KMS-11 (cell line): Measurements from ENCODE around the gene RELB.
A peak's percentile ranks its signal among the peaks of the same experiment; 100 is the strongest.

Experiments
- H2AFZ ChIP-seq: fragments of 200-600 bp; sonication (generic); 2 replicates; pipeline ENCODE4 v1.6.1; 2016; ENCODE audit warnings: antibody characterized with exemption, mixed run types, low read depth
- H3K27ac ChIP-seq: fragments of 200-600 bp; sonication (generic); 2 replicates; pipeline ENCODE4 v1.6.1; 2016; ENCODE audit warnings: mild to moderate bottlenecking, mixed run types
- H3K27me3 ChIP-seq: fragments of 200-600 bp; sonication (generic); 2 replicates; pipeline ENCODE4 v1.6.1; 2017; ENCODE audit warnings: mild to moderate bottlenecking, low read depth, mixed run types, moderate library complexity; ENCODE audit not compliant: insufficient read depth
- H3K36me3 ChIP-seq: fragments of 200-600 bp; sonication (generic); 2 replicates; pipeline ENCODE4 v1.6.1; 2017; ENCODE audit warnings: mild to moderate bottlenecking, mixed run types; ENCODE audit not compliant: insufficient read depth
- H3K4me1 ChIP-seq: fragments of 200-600 bp; sonication (generic); 2 replicates; pipeline ENCODE4 v1.6.1; 2016; ENCODE audit warnings: mild to moderate bottlenecking, low read depth, mixed run types; ENCODE audit not compliant: poor library complexity, severe bottlenecking
- H3K4me2 ChIP-seq: fragments of 200-600 bp; sonication (generic); 2 replicates; pipeline ENCODE4 v1.7.0; 2016; ENCODE audit warnings: mild to moderate bottlenecking, mixed run types
- H3K4me3 ChIP-seq: fragments of 200-600 bp; sonication (generic); IDR thresholded peaks from 2 replicates; pipeline ENCODE4 v1.6.1; 2017; ENCODE audit warnings: low read depth, low read length, mixed read lengths; ENCODE audit not compliant: insufficient read depth
- H3K79me2 ChIP-seq: fragments of 200-600 bp; sonication (generic); 2 replicates; pipeline ENCODE4 v1.6.1; 2016; ENCODE audit warnings: low read depth, mixed run types; ENCODE audit not compliant: insufficient read depth
- H3K9ac ChIP-seq: fragments of 200-600 bp; sonication (generic); 2 replicates; pipeline ENCODE4 v1.6.1; 2016; ENCODE audit warnings: mild to moderate bottlenecking, mixed run types
- H4K20me1 ChIP-seq: fragments of 200-600 bp; sonication (generic); 2 replicates; pipeline ENCODE4 v1.6.1; 2016; ENCODE audit warnings: mild to moderate bottlenecking, mixed run types; ENCODE audit not compliant: insufficient read depth
- CTCF ChIP-seq: fragments of 200-600 bp; sonication (generic); conservative IDR thresholded peaks from 2 replicates; pipeline ENCODE4 v1.6.1; 2017; ENCODE audit warnings: low read depth, mild to moderate bottlenecking, antibody characterized with exemption, low read length, moderate library complexity, mixed read lengths

The RELB gene

DNA sequence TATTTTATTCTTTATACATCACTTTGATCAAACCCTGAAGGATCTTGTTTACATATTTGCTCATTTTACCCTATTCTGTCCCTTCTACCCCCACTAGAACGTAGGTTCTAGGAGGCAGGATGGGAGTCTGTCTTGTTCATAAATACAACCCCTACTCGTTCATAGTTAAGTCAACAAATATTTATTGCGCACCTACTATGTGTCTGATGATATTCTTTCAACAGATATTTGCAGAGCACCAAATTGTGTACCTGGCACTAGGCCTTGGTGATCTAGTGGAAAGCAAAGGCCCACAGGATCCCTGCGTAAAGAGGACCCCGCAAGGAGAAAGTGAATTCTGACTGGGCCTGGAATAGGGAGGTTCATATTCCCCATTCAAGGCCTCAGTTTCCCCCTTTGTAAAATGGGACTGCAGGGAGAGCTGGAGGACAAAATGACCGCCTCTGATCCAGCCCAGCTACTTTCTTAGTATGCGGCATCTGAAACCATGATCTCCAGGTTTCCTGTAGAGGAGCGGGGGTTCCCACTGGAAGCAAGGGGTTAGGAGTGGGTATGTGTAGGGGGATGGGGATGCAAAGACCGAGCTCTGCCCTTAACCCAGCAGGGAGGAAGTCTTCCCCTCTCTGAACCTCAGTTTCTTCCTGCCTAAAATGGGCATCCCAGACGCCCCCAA is 77.3 kb downstream of the RELB start:
- no peak for TF ChIP-seq CTCF

DNA sequence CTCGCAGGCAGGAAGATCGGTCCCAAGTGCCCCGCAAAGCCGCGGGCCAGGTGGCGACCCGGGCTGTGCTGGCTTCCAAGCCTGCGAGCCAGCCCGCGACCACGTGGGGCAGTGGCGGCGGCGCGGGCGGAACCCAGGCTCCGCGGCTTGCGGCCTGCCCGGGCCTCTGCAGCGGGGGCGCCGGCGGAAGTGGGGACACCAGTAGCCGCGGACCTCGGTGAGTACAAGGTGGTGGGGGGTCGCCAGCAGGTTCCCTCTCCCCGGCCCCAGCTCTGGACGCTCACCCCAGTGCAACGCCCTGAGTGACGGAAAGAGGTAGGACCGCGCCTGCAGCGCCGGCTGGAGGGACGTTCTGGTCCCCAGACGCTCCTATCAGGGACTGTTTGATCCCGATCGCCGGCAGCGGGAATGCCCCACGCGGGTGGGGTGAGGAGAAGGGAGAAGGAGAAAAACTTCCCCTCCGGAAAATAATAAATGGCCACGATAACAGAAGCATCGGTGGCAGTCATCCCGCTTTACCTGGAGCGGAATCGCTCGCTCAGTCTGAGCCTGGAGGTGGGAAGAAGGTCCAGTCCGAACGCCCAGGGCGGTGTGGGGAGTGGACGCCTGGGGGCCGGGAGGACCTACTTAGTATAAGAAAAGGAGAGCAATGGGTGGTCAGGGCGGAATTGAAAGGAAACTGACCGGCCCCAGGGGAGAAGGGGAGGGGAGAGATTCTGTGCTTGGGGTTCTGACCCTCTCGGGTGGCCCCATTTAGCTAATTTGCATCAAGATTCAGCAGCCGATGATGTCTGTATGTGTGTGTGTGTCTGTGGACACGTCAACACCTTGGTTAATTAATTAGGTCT is 78.0 kb downstream of the RELB start, which contains the start of gene GEMIN7:
TSS of gene GEMIN7 (plus strand) at position 198 of the 848 bp plus-strand sequence. CDS start 10,855 bp downstream, outside the sequence.
- H3K4me3 ChIP-seq, result no peak within 1 kb of the TSS
- H3K9ac ChIP-seq, result peak within 1 kb of the TSS; percentile 82
- H3K27me3 ChIP-seq, result no peaks in the 10 kb centered on the region
- peaks cover 47% of the 10 kb centered on the region for H3K4me1 ChIP-seq
- peak within 1 kb of the TSS; percentile 64 for H3K27ac ChIP-seq
- H3K79me2 ChIP-seq, result peaks cover 77% of the 10 kb centered on the region
- H2AFZ ChIP-seq, result peak within 1 kb of the TSS; percentile 57
- H4K20me1 ChIP-seq, result no peaks in the 10 kb centered on the region
- H3K36me3 ChIP-seq, result no peaks in the 10 kb centered on the region
- no peak for TF ChIP-seq CTCF
- peak within 1 kb of the TSS; percentile 63 for H3K4me2 ChIP-seq

More for the DNA sequence above, 77.3 kb downstream of the RELB start:
- Histone ChIP-seq H4K20me1 (no peaks in the 10 kb centered on the region), H3K36me3 (no peaks in the 10 kb centered on the region), H3K4me2 (peak overlapping the region; percentile 63), H2AFZ (peak overlapping the region; percentile 57), H3K4me1 (peaks cover 54% of the 10 kb centered on the region), H3K27me3 (no peaks in the 10 kb centered on the region), H3K27ac (peak overlapping the region; percentile 64), H3K4me3 (no peak overlapping the region), H3K9ac (peak overlapping the region; percentile 82), H3K79me2 (peaks cover 80% of the 10 kb centered on the region)

- Histone ChIP-seq H3K9ac (peak overlapping the region; percentile 82; the same call in 1 of the 2 replicates), H3K4me1 (peaks cover 40% of the 10 kb centered on the region), H3K27ac (peak overlapping the region; percentile 64), H3K27me3 (no peaks in the 10 kb centered on the region), H3K36me3 (no peaks in the 10 kb centered on the region), H3K4me2 (peak overlapping the region; percentile 63), H4K20me1 (no peaks in the 10 kb centered on the region; the same call in 1 of the 2 replicates), H3K79me2 (peaks cover 77% of the 10 kb centered on the region), H2AFZ (0 out of 2 replicates have a peak overlapping the region, but pooled peaks have one; percentile 57), H3K4me3 (no peak overlapping the region)
- TF ChIP-seq CTCF, result no peak
Measured at GRCh38 chr19:45079911-45080370, 78.7 kb downstream of the RELB start.

GRCh38 chr19:45082170-45082569 is 80.9 kb downstream of the RELB start:
- peaks cover 30% of the 10 kb centered on the region for H3K4me1 ChIP-seq
- H3K27me3 ChIP-seq, result no peaks in the 10 kb centered on the region
- H2AFZ ChIP-seq, result no peak overlapping the region
- no peaks in the 10 kb centered on the region; the same call in 1 of the 2 replicates for H4K20me1 ChIP-seq
- H3K27ac ChIP-seq, result no peak overlapping the region
- H3K4me3 ChIP-seq, result no peak overlapping the region
- H3K9ac ChIP-seq, result no peak overlapping the region
- no peak for TF ChIP-seq CTCF
- no peak overlapping the region for H3K4me2 ChIP-seq
- H3K79me2 ChIP-seq, result peaks cover 70% of the 10 kb centered on the region
- H3K36me3 ChIP-seq, result no peaks in the 10 kb centered on the region
